ENCODE data around the gene SND1. TPM values are rescaled to one million over a fixed set of nuclear protein-coding genes. Genes with fewer than 3 reads are reported as not detected.

The SND1 gene
- total and polyA plus RNA-seq, 2 donors (not counting 1 experiment from before 2014, with no cell fraction given): 137 to 174 TPM

GRCh38 chr7:127974446-127975035, 322.5 kb downstream of the SND1 start:
- H3K79me2 ChIP-seq (ENCODE audit: control insufficient read depth, insufficient read depth, low read length): no peaks in the 10 kb centered on the region
- no peaks in the 10 kb centered on the region for H3K36me3 ChIP-seq (ENCODE audit: control insufficient read depth, insufficient read depth, low read length)
- no peaks in the 10 kb centered on the region for H3K27me3 ChIP-seq (ENCODE audit: control insufficient read depth, insufficient read depth, low read length)
- DNase-seq (ENCODE audit: low read depth in 2 of 2): no peak
- H3K9ac ChIP-seq (ENCODE audit: insufficient read depth, low read length): no peak overlapping the region
- no peak overlapping the region for H2AFZ ChIP-seq (ENCODE audit: low read length)
- H3K4me1 ChIP-seq (ENCODE audit: control insufficient read depth, extremely low read depth, insufficient read depth, low read length): no peaks in the 10 kb centered on the region
- H3K4me3 ChIP-seq (replicated peaks in 1 of 4; ENCODE audit: control extremely low read depth in 1 of 4, insufficient read depth in 1 of 4, low read depth in 3 of 4, low read length in 4 of 4): no peak overlapping the region
- H3K4me2 ChIP-seq (ENCODE audit: extremely low read depth, insufficient read depth, low read length): no peak overlapping the region
- no peak for TF ChIP-seq EZH2 (IDR thresholded peaks at IDR 0.05; ENCODE audit: low read length, missing control alignments)
- TF ChIP-seq, protein P1, sequence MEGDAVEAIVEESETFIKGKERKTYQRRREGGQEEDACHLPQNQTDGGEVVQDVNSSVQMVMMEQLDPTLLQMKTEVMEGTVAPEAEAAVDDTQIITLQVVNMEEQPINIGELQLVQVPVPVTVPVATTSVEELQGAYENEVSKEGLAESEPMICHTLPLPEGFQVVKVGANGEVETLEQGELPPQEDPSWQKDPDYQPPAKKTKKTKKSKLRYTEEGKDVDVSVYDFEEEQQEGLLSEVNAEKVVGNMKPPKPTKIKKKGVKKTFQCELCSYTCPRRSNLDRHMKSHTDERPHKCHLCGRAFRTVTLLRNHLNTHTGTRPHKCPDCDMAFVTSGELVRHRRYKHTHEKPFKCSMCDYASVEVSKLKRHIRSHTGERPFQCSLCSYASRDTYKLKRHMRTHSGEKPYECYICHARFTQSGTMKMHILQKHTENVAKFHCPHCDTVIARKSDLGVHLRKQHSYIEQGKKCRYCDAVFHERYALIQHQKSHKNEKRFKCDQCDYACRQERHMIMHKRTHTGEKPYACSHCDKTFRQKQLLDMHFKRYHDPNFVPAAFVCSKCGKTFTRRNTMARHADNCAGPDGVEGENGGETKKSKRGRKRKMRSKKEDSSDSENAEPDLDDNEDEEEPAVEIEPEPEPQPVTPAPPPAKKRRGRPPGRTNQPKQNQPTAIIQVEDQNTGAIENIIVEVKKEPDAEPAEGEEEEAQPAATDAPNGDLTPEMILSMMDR (conservative IDR thresholded peaks at IDR 0.05 in 1 of 2, IDR thresholded peaks at IDR 0.05 in 1 of 2; ENCODE audit: low read depth in 1 of 2, low read length in 2 of 2): no peak
- no peaks in the 10 kb centered on the region for H3K9me3 ChIP-seq (ENCODE audit: control insufficient read depth, insufficient read depth, low read depth, low read length)
- H4K20me1 ChIP-seq (ENCODE audit: control insufficient read depth, extremely low read depth, insufficient read depth, low read length): no peaks in the 10 kb centered on the region
- H3K27ac ChIP-seq (ENCODE audit: insufficient read depth, low read length): no peak overlapping the region

- no peak overlapping the region for H2AFZ ChIP-seq (ENCODE audit: low read length)
- H3K4me1 ChIP-seq (ENCODE audit: control insufficient read depth, extremely low read depth, insufficient read depth, low read length): no peaks in the 10 kb centered on the region
- H3K36me3 ChIP-seq (ENCODE audit: control insufficient read depth, insufficient read depth, low read length): no peaks in the 10 kb centered on the region
- H3K9me3 ChIP-seq (ENCODE audit: control insufficient read depth, insufficient read depth, low read depth, low read length): no peaks in the 10 kb centered on the region
- no peak overlapping the region for H3K4me3 ChIP-seq (replicated peaks in 1 of 4; ENCODE audit: control extremely low read depth in 1 of 4, insufficient read depth in 1 of 4, low read depth in 3 of 4, low read length in 4 of 4)
- H3K27me3 ChIP-seq (ENCODE audit: control insufficient read depth, insufficient read depth, low read length): no peaks in the 10 kb centered on the region
- TF ChIP-seq EZH2 (IDR thresholded peaks at IDR 0.05; ENCODE audit: low read length, missing control alignments): no peak
- TF ChIP-seq, protein P1 (conservative IDR thresholded peaks at IDR 0.05 in 1 of 2, IDR thresholded peaks at IDR 0.05 in 1 of 2; ENCODE audit: low read depth in 1 of 2, low read length in 2 of 2): no peak
- no peak overlapping the region for H3K4me2 ChIP-seq (ENCODE audit: extremely low read depth, insufficient read depth, low read length)
- no peak overlapping the region for H3K9ac ChIP-seq (ENCODE audit: insufficient read depth, low read length)
- peak; percentile 23 to 34 for DNase-seq (ENCODE audit: low read depth in 2 of 2)
- H3K79me2 ChIP-seq (ENCODE audit: control insufficient read depth, insufficient read depth, low read length): no peaks in the 10 kb centered on the region
- no peaks in the 10 kb centered on the region for H4K20me1 ChIP-seq (ENCODE audit: control insufficient read depth, extremely low read depth, insufficient read depth, low read length)
- H3K27ac ChIP-seq (ENCODE audit: insufficient read depth, low read length): no peak overlapping the region
Observed at GRCh38 chr7:127976056-127976737, 324.2 kb downstream of the SND1 start.

- TF ChIP-seq EZH2 (IDR thresholded peaks at IDR 0.05; ENCODE audit: low read length, missing control alignments): no peak
- TF ChIP-seq, protein P1 (conservative IDR thresholded peaks at IDR 0.05 in 1 of 2, IDR thresholded peaks at IDR 0.05 in 1 of 2; ENCODE audit: low read depth in 1 of 2, low read length in 2 of 2): no peak
- H3K9ac ChIP-seq (ENCODE audit: insufficient read depth, low read length): no peak overlapping the region
Observed at GRCh38 chr7:127976738-127977120, 324.7 kb downstream of the SND1 start.

More at GRCh38 chr7:127976738-127977120, 324.7 kb downstream of the SND1 start:
- H2AFZ ChIP-seq (ENCODE audit: low read length): no peak overlapping the region
- no peak overlapping the region for H3K27ac ChIP-seq (ENCODE audit: insufficient read depth, low read length)
- no peak for DNase-seq (ENCODE audit: low read depth in 2 of 2)
- H3K4me3 ChIP-seq (replicated peaks in 1 of 4; ENCODE audit: control extremely low read depth in 1 of 4, insufficient read depth in 1 of 4, low read depth in 3 of 4, low read length in 4 of 4): no peak overlapping the region
- no peaks in the 10 kb centered on the region for H3K9me3 ChIP-seq (ENCODE audit: control insufficient read depth, insufficient read depth, low read depth, low read length)
- H3K4me2 ChIP-seq (ENCODE audit: extremely low read depth, insufficient read depth, low read length): no peak overlapping the region
- H3K4me1 ChIP-seq (ENCODE audit: control insufficient read depth, extremely low read depth, insufficient read depth, low read length): no peaks in the 10 kb centered on the region
- no peaks in the 10 kb centered on the region for H3K79me2 ChIP-seq (ENCODE audit: control insufficient read depth, insufficient read depth, low read length)
- no peaks in the 10 kb centered on the region for H4K20me1 ChIP-seq (ENCODE audit: control insufficient read depth, extremely low read depth, insufficient read depth, low read length)
- no peaks in the 10 kb centered on the region for H3K27me3 ChIP-seq (ENCODE audit: control insufficient read depth, insufficient read depth, low read length)
- no peaks in the 10 kb centered on the region for H3K36me3 ChIP-seq (ENCODE audit: control insufficient read depth, insufficient read depth, low read length)
